ENCODE data around the gene ZNF496.
"Not testable (repeated sequence)": the region's sequence is repeated elsewhere in the genome, so short reads cannot be mapped to it uniquely, and the experiment has no call there.

The ZNF496 gene

GRCh38 chr1:247291161-247291560 lies 40.5 kb downstream of the ZNF496 start:
- DNase-seq: no peak

GRCh38 chr1:247290576-247290975 lies 41.1 kb downstream of the ZNF496 start:
- DNase-seq: no peak

GRCh38 chr1:247289274-247289892 lies 42.3 kb downstream of the ZNF496 start:
- DNase-seq: not testable (repeated sequence)

GRCh38 chr1:247288341-247288740 lies 43.3 kb downstream of the ZNF496 start:
- no peak for DNase-seq

GRCh38 chr1:247287460-247287859 lies 44.2 kb downstream of the ZNF496 start:
- DNase-seq: no peak

GRCh38 chr1:247286134-247286670 lies 45.5 kb downstream of the ZNF496 start:
- no peak for DNase-seq

- no peak for DNase-seq
Measured at GRCh38 chr1:247281001-247281574, 50.6 kb downstream of the ZNF496 start.

GRCh38 chr1:247277191-247277590 lies 54.5 kb downstream of the ZNF496 start:
- no peak for DNase-seq

- DNase-seq: no peak
Measured at GRCh38 chr1:247274605-247275256, 56.9 kb downstream of the ZNF496 start.

GRCh38 chr1:247273013-247273412 lies 58.7 kb downstream of the ZNF496 start:
- DNase-seq: no peak

GRCh38 chr1:247270003-247270402 lies 61.7 kb downstream of the ZNF496 start:
- DNase-seq: no peak

GRCh38 chr1:247269133-247269532 lies 62.5 kb downstream of the ZNF496 start:
- no peak for DNase-seq

GRCh38 chr1:247268390-247269045 lies 63.1 kb downstream of the ZNF496 start:
- DNase-seq: no peak

- DNase-seq: no peak
Measured at GRCh38 chr1:247266053-247266452, 65.6 kb downstream of the ZNF496 start.

GRCh38 chr1:247255772-247256171 lies 75.9 kb downstream of the ZNF496 start, which contains the start of gene VN1R5:
Gene VN1R5, plus strand, starts transcription at chr1:247256072.
- DNase-seq: not testable (repeated sequence)

- no peak for DNase-seq
Measured at GRCh38 chr1:247247568-247247967, 84.1 kb downstream of the ZNF496 start.

Measured in NCI-H2171 (cell line).